Lower leg skin (tissue), 4 donors: Measurements from ENCODE around the gene TXLNA. TPM values are rescaled to one million over a fixed set of nuclear protein-coding genes. Genes with fewer than 3 reads are reported as not detected.

Experiments
- DNase-seq, 2 donors: peaks; one replicate each; pipeline ENCODE4 v3.0.0-alpha.2; 2019; ENCODE audit warnings: low spot score in 2 of 2
- H3K4me3 ChIP-seq: fragments of 200-600 bp; sonication (generic); 2 replicates; pipeline ENCODE4 v1.5.1; 2017; ENCODE audit warnings: mild to moderate bottlenecking, low read depth; ENCODE audit not compliant: poor library complexity, severe bottlenecking
- POLR2A ChIP-seq, 2 donors: fragments of 450-650 bp; IDR thresholded peaks; one replicate each; pipeline ENCODE4 v1.6.1; 2016 to 2017; ENCODE audit warnings: antibody characterized with exemption in 2 of 2, mild to moderate bottlenecking in 1 of 2, moderate library complexity in 1 of 2
- WGBS, 2 donors: methylation state at CpG; one replicate each; pipeline ENCODE4 v1.1.5; 2018; 5-methylcytosine and 5-hydroxymethylcytosine counted together
- intact Hi-C: fragments of 100-400 bp; cut with DNase I; formaldehyde crosslinking; loops from one replicate; pipeline ENCODE4 v1.15.0; 2023; ENCODE audit warnings: low total_unique reads
- total RNA-seq, 4 donors: library from RNA; depleted of rRNA; stranded (reverse); fragments of >200 nt; gene quantifications; one replicate each; pipeline ENCODE4 v1.1.0, GENCODE V29; 2016
- TF ChIP-seq, protein P1 (sequence below), 3 donors: fragments of 450-650 bp; IDR thresholded peaks; one replicate each; pipeline ENCODE4 v1.5.1; 2016; ENCODE audit warnings: antibody characterized with exemption in 3 of 3, mild to moderate bottlenecking in 3 of 3, moderate library complexity in 2 of 3

TXLNA gene
- total RNA-seq, 4 donors from 2014 or later, result 41.1 to 62.0 (median 56.6) TPM

DNA sequence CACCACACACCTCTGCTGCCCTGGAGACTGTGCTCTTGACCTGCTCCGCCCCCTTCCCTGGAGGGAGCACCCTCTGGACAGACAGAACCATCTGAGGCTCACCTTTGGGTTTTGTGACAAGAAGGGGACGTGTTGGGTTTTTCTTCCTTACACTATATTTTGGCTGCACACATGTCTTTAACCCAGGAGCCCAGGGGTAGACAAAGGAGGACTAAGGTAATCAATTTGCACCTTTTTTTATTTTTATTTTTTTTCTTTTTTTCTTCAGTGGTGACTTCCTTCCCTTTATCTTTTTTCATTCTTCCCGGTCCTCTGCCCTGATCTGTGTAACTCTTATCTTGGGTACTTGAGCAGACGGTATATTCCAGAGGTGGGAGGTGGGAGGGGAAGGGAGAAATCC, 8.5 kb upstream of the TXLNA start:
- no peak overlapping the region for H3K4me3 ChIP-seq
- WGBS, 2 donors, result 87 to 91% methylated on average over 4 of the region's 4 CpGs
- TF ChIP-seq, protein P1, sequence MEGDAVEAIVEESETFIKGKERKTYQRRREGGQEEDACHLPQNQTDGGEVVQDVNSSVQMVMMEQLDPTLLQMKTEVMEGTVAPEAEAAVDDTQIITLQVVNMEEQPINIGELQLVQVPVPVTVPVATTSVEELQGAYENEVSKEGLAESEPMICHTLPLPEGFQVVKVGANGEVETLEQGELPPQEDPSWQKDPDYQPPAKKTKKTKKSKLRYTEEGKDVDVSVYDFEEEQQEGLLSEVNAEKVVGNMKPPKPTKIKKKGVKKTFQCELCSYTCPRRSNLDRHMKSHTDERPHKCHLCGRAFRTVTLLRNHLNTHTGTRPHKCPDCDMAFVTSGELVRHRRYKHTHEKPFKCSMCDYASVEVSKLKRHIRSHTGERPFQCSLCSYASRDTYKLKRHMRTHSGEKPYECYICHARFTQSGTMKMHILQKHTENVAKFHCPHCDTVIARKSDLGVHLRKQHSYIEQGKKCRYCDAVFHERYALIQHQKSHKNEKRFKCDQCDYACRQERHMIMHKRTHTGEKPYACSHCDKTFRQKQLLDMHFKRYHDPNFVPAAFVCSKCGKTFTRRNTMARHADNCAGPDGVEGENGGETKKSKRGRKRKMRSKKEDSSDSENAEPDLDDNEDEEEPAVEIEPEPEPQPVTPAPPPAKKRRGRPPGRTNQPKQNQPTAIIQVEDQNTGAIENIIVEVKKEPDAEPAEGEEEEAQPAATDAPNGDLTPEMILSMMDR (IDR thresholded peaks at IDR 0.05), result no peak
- TF ChIP-seq POLR2A (IDR thresholded peaks at IDR 0.05), result no peak
- intact Hi-C loops, result no loop called here
- no peak for DNase-seq

DNA sequence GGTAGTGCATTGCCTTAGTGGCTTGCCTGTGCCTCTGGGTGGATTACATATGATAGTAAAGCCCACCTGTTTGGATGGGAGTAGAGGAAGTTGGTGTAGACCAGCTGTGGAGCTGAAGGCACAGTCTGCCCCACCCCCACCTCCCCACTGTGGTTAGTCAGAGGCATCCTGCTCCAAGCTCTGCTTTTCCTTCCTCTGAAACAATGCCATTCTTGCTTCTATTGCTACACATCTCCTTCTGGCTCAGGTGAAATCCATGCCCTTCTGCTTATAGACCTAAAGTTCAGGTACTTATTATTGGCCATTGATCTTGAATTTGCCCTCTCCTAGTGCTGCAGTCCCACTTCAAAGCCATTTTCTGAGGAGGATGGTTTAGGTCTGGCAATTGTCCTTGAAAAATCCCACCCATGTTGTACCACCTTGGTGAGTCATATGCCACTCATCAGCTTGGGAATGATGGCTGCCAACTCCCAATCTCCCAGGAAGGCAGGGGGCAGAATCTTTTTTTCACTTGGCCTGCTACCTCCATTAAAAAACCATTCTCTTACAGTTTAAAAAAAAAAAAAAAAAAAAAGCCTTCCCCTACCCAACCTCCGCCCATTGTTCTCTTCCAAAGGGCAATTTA, 6.7 kb upstream of the TXLNA start:
- H3K4me3 ChIP-seq, result no peak overlapping the region
- intact Hi-C loops, result no loop called here
- no peak for DNase-seq
- WGBS, 2 donors, result 84 to 87% methylated on average over 1 of the region's 1 CpG
- TF ChIP-seq POLR2A (IDR thresholded peaks at IDR 0.05), result no peak
- TF ChIP-seq, protein P1 (IDR thresholded peaks at IDR 0.05), result no peak

DNA sequence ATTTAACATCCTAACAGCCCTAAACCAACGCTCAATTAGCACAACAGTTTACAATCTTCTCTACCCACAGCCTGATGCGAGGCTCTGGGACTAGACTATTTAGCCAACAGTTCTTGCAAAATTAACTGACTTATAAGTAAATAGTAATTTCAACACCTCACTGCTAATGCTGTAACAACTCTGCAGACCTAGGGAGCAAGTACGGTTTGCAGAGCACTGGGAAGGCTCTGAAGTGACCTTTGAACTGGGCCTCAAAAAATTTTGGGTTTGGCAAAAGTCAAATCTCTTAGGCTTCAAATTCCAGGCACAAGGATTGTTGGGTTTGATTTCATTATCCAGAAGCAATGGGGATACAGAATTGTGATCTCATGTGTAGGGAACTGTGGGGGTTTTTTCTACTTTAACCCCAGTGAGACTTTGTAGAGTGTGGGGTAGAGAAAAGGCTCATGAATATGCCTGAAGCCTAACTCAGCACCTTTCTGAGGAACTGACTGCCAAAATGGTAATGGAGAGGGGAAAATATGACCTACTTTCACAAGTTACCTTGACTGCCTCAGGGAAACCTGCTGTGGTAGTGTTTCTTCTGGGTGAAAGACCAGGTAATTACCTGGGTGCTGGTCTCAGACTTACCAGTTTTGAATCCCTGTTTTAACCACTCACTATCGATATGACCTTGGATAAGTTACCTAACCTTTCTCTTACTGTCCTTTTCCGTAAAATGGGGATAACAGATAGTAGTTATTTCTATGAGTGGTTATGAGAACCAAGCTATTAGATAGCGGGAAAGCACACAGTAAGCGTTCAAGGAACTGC, 889 bp upstream of the TXLNA start:
- DNase-seq, result no peak
- H3K4me3 ChIP-seq, result no peak overlapping the region
- WGBS, 2 donors, result 71 to 75% methylated on average over 7 of the region's 7 CpGs
- TF ChIP-seq POLR2A (IDR thresholded peaks at IDR 0.05), result no peak
- TF ChIP-seq, protein P1 (IDR thresholded peaks at IDR 0.05), result no peak
- intact Hi-C loops, result no loop called here

DNA sequence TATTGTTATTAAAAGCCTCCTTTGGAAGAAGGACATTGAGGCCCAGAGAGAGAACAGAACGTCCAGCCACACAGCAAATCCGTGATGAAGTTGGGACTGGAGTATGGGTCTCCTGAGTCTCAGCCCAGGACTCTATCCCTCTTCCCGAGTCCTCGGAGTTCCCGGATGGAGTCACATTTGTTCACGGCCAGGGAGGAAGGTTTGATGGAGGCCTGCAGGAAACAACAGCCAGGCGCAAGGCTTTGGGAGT, 357 bp upstream of the TXLNA start:
- intact Hi-C loops, result no loop called here
- TF ChIP-seq, protein P1 (IDR thresholded peaks at IDR 0.05), result no peak
- no peak for TF ChIP-seq POLR2A (IDR thresholded peaks at IDR 0.05)
- H3K4me3 ChIP-seq, result no peak overlapping the region
- no peak for DNase-seq
- WGBS, 2 donors, result 4 to 8% methylated on average over 7 of the region's 7 CpGs

DNA sequence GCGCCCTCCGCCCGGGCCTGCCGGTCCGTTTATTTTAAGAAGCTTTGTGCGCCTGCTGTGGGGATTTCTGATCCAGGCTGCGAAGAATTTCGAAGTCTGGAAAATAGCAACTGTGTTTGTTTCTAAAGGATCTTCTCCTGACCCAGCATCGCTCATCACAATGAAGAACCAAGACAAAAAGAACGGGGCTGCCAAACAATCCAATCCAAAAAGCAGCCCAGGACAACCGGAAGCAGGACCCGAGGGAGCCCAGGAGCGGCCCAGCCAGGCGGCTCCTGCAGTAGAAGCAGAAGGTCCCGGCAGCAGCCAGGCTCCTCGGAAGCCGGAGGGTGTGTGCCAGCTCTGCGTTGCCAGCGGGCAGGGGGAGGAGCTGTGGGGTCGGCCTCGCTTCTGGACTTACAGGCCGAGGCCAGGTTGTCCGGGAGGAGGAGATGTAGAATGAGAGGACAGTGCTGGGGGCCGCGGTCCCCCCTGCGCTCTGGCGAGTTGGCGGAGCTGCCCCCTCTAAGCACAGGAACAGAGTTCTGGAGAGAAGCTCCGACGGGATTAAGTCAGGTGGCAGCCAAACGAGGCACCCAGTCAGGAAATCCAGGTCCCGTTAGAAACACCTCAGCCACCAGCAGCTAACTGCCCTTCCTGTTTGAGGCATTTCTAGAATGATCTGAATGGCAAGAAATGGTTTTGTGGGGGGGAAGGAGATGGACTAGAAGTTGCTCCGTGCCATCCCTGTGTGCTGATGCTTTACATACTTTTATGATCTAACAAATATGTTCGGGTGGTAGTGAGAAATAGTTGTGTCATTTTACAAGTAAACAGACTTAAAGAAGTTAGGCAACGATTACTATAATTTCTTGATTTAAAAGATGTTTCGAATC, 948 bp downstream of the TXLNA start:
- H3K4me3 ChIP-seq, result peak overlapping the region; percentile 48
- 3% methylated on average over 35 to 36 of the region's 36 CpGs for WGBS, 2 donors
- intact Hi-C loops, result no loop called here
- no peak for DNase-seq
- no peak for TF ChIP-seq POLR2A (IDR thresholded peaks at IDR 0.05)
- TF ChIP-seq, protein P1 (IDR thresholded peaks at IDR 0.05), result no peak
